ENCODE data around the gene BCAN. TPM values are rescaled to one million over a fixed set of nuclear protein-coding genes. Genes with fewer than 3 reads are reported as not detected.

BCAN gene
- total and polyA plus RNA-seq, 2 of the 4 experiments (the other 2 are of a cell fraction) = 0.07 TPM; not detected in 1

DNA sequence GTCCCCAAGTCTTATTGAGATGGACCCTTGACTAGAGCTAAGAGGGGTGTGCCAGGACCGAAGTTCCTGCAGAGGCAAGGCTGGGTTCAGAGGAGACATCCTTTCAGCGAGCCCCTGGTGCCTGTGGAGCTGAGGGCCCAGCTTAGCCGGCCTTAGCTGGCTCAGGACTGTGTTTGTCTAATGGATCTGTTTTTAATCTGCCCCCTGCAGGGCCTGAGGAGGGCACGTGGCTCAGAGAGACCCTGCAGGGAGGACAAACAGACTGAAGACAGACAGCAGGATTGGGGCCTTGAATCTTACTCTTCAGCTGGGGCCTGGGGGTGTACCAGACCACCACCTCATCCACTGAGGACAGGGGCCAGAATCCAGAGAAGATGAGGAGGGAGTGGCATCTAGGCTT lies 61.8 kb downstream of the BCAN start:
- Histone ChIP-seq H3K9ac (ENCODE audit: low read depth, low read length) (no peak overlapping the region), H3K56ac (ENCODE audit: extremely low read depth, insufficient read depth, low read length) (no peak overlapping the region), H4K5ac (ENCODE audit: low read depth, low read length) (no peak overlapping the region), H4K91ac (ENCODE audit: insufficient read depth, low read depth, low read length) (no peak overlapping the region), H3K9me1 (ENCODE audit: insufficient read depth, low read length) (no peaks in the 10 kb centered on the region), H3K36me3 (ENCODE audit: control insufficient read depth, insufficient read depth, low read length) (no peaks in the 10 kb centered on the region), H2BK15ac (ENCODE audit: low read depth, low read length) (no peak overlapping the region), H3K4ac (ENCODE audit: low read depth, low read length) (no peak overlapping the region), H3K4me1 (ENCODE audit: control insufficient read depth, insufficient read depth, low read length) (peaks cover 36% of the 10 kb centered on the region), H4K20me1 (ENCODE audit: insufficient read depth, low read length) (no peaks in the 10 kb centered on the region), H2BK120ac (ENCODE audit: low read depth, low read length) (no peak overlapping the region), H3K23ac (ENCODE audit: low read depth, low read length) (no peak overlapping the region), H2BK20ac (ENCODE audit: low read depth, low read length) (no peak overlapping the region), H3K27ac (ENCODE audit: insufficient read depth, low read length) (no peak overlapping the region), H4K8ac (ENCODE audit: low read depth in 2 of 2, low read length in 2 of 2) (no peak overlapping the region), H3K9me3 (ENCODE audit: control insufficient read depth, insufficient read depth, low read length) (no peaks in the 10 kb centered on the region), H3K4me2 (ENCODE audit: low read depth, low read length) (no peak overlapping the region), H3K14ac (replicated peaks; ENCODE audit: low read depth, low read length) (no peak overlapping the region), H2BK5ac (ENCODE audit: low read depth, low read length, poor library complexity, severe bottlenecking) (no peak overlapping the region), H2AFZ (replicated peaks; ENCODE audit: low read length, poor library complexity) (no peak overlapping the region), H3K18ac (ENCODE audit: low read depth, low read length) (no peak overlapping the region), H2AK5ac (ENCODE audit: low read depth, low read length) (0 out of 2 replicates have a peak overlapping the region, but pooled peaks have one; percentile 5), H3K4me3 (ENCODE audit: insufficient read depth, low read depth, low read length) (no peak overlapping the region), H3K27me3 (ENCODE audit: control insufficient read depth, insufficient read depth, low read length) (peaks cover 5% of the 10 kb centered on the region), H3K79me1 (ENCODE audit: low read depth in 1 of 2, low read length in 2 of 2) (no peaks in the 10 kb centered on the region), H2AK9ac (replicated peaks; ENCODE audit: low read depth, low read length, poor library complexity) (peak overlapping the region; percentile 49)
- TF ChIP-seq NFE2L2 (IDR thresholded peaks at IDR 0.05; ENCODE audit: low read depth, low read length) (no peak), MAZ (IDR thresholded peaks at IDR 0.05; ENCODE audit: borderline replicate concordance, low read depth, low read length) (no peak), POLR2A (IDR thresholded peaks at IDR 0.05; ENCODE audit: low read depth, low read length) (no peak), RFX5 (IDR thresholded peaks at IDR 0.05; ENCODE audit: low read depth, low read length) (no peak), RAD21 (IDR thresholded peaks at IDR 0.05; ENCODE audit: low read length) (no peak), CEBPB (IDR thresholded peaks at IDR 0.05; ENCODE audit: low read depth, low read length) (no peak), CHD1 (IDR thresholded peaks at IDR 0.05; ENCODE audit: low read depth, low read length) (no peak), SMC3 (IDR thresholded peaks at IDR 0.05; ENCODE audit: low read depth, low read length) (no peak), RCOR1 (IDR thresholded peaks at IDR 0.05; ENCODE audit: insufficient replicate concordance, low read length) (no peak), FOS (IDR thresholded peaks at IDR 0.05; ENCODE audit: low read depth, low read length) (no peak), BHLHE40 (IDR thresholded peaks at IDR 0.05; ENCODE audit: low read depth, low read length) (no peak), MAFK (IDR thresholded peaks at IDR 0.05; ENCODE audit: low read depth, low read length) (no peak), MXI1 (IDR thresholded peaks at IDR 0.05; ENCODE audit: borderline replicate concordance, low read depth, low read length) (no peak)
- TF ChIP-seq, protein P1, sequence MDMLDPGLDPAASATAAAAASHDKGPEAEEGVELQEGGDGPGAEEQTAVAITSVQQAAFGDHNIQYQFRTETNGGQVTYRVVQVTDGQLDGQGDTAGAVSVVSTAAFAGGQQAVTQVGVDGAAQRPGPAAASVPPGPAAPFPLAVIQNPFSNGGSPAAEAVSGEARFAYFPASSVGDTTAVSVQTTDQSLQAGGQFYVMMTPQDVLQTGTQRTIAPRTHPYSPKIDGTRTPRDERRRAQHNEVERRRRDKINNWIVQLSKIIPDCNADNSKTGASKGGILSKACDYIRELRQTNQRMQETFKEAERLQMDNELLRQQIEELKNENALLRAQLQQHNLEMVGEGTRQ (IDR thresholded peaks at IDR 0.05; ENCODE audit: low read depth, low read length) = no peak
- TF ChIP-seq, protein P2, sequence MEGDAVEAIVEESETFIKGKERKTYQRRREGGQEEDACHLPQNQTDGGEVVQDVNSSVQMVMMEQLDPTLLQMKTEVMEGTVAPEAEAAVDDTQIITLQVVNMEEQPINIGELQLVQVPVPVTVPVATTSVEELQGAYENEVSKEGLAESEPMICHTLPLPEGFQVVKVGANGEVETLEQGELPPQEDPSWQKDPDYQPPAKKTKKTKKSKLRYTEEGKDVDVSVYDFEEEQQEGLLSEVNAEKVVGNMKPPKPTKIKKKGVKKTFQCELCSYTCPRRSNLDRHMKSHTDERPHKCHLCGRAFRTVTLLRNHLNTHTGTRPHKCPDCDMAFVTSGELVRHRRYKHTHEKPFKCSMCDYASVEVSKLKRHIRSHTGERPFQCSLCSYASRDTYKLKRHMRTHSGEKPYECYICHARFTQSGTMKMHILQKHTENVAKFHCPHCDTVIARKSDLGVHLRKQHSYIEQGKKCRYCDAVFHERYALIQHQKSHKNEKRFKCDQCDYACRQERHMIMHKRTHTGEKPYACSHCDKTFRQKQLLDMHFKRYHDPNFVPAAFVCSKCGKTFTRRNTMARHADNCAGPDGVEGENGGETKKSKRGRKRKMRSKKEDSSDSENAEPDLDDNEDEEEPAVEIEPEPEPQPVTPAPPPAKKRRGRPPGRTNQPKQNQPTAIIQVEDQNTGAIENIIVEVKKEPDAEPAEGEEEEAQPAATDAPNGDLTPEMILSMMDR (conservative IDR thresholded peaks at IDR 0.05; ENCODE audit: low read depth, low read length) = no peak
- TF ChIP-seq, protein P3, sequence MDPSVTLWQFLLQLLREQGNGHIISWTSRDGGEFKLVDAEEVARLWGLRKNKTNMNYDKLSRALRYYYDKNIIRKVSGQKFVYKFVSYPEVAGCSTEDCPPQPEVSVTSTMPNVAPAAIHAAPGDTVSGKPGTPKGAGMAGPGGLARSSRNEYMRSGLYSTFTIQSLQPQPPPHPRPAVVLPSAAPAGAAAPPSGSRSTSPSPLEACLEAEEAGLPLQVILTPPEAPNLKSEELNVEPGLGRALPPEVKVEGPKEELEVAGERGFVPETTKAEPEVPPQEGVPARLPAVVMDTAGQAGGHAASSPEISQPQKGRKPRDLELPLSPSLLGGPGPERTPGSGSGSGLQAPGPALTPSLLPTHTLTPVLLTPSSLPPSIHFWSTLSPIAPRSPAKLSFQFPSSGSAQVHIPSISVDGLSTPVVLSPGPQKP (IDR thresholded peaks at IDR 0.05; ENCODE audit: borderline replicate concordance, low read depth, low read length) = no peak
- ChIA-PET CTCF (interaction anchor here (6.9 kb wide), 1 partner anchor 13 kb away, joined by 54 read pairs; no protein-coding TSS in a partner anchor), POLR2A (ENCODE audit: unreplicated experiment) (no interaction called here)
- ATAC-seq (ENCODE audit: low read depth) (no peak), DNase-seq (no peak)
- 54% methylated on average over 3 of the region's 4 CpGs; no CpG with 5 or more reads in 1 of the 2 experiments for WGBS, 2 experiments (ENCODE audit: extremely low coverage in 2 of 2, insufficient read length in 1 of 2)
- dilution Hi-C loops (cut with HindIII; ENCODE audit: low sequenced_read_pairs, unreplicated experiment) = no loop called here
- BruUV-seq (replicated peaks) = no TSS peak
- intact Hi-C loops (cut with micrococcal nuclease) = no loop called here
- in situ Hi-C loops (cut with MboI; ENCODE audit: low sequenced_read_pairs) = no loop called here

All from IMR-90 (cell line).